ENCODE results near the gene FAM168B. TPM values are rescaled to one million over a fixed set of nuclear protein-coding genes. Genes with fewer than 3 reads are reported as not detected.
A peak's percentile ranks its signal among the peaks of the same experiment; 100 is the strongest.

FAM168B gene
- total and polyA plus RNA-seq, 2 of the 13 experiments (the other 11 are each of a cell fraction or from before 2014, with no cell fraction given) = 64.5 to 113 TPM

GRCh38 chr2:131036696-131037397 lies 56.4 kb downstream of the FAM168B start:
- no peak overlapping the region for H2AFZ ChIP-seq (ENCODE audit: low read length)
- 0 out of 2 replicates have a peak, but pooled peaks cover 5% of the 10 kb centered on the region for H3K4me1 ChIP-seq (ENCODE audit: insufficient read depth, low read length)
- peaks cover 15 to 49% of the 10 kb centered on the region in 2 experiments for H3K27me3 ChIP-seq (ENCODE audit: control insufficient read depth in 1 of 2, insufficient read depth in 2 of 2, low read length in 2 of 2)
- ChIA-PET CTCF (ENCODE audit: low intra/inter-chr PET ratio, low total read pairs) (no interaction called here), POLR2A (no interaction called here)
- H3K79me2 ChIP-seq (ENCODE audit: insufficient read depth, low read length) = no peaks in the 10 kb centered on the region
- H3K9ac ChIP-seq (ENCODE audit: insufficient read depth, low read depth, low read length) = no peak overlapping the region
- intact Hi-C loops (cut with micrococcal nuclease; ENCODE audit: unreplicated experiment) = no loop called here
- no peak for FAIRE-seq
- no peak for DNase-seq (ENCODE audit: low spot score)
- TF ChIP-seq TOPORS (CRISPR knock-in tag; IDR thresholded peaks at IDR 0.05) (no peak), KLF16 (CRISPR knock-in tag; IDR thresholded peaks at IDR 0.05) (no peak), ZNF484 (CRISPR knock-in tag; IDR thresholded peaks at IDR 0.05; ENCODE audit: borderline replicate concordance, low read depth) (no peak), ZNF296 (CRISPR knock-in tag; conservative IDR thresholded peaks at IDR 0.05) (no peak), ZNF138 (CRISPR knock-in tag; IDR thresholded peaks at IDR 0.05; ENCODE audit: low read depth) (no peak), ZNF737 (CRISPR knock-in tag; IDR thresholded peaks at IDR 0.05; ENCODE audit: borderline replicate concordance) (no peak)
- H3K4me2 ChIP-seq (ENCODE audit: low read depth, low read length) = no peak overlapping the region
- BruUV-seq (replicated peaks) = no TSS peak
- H4K20me1 ChIP-seq (ENCODE audit: insufficient read depth, low read length) = no peaks in the 10 kb centered on the region
- in situ Hi-C loops (cut with HindIII; ENCODE audit: extremely low pct_ligation_motif_present, low pct_unique_long_range_greater_than_20kb) = no loop called here
- ATAC-seq = peak; percentile 1
- 34% methylated on average over 5 of the region's 11 CpGs for WGBS (ENCODE audit: low lambda C conversion rate)
- H3K36me3 ChIP-seq (replicated peaks in 1 of 2; ENCODE audit: control insufficient read depth in 1 of 2, insufficient read depth in 2 of 2, low read length in 2 of 2) = no peaks in the 10 kb centered on the region
- no peaks in the 10 kb centered on the region for H3K9me3 ChIP-seq (ENCODE audit: low read length)
- H3K4me3 ChIP-seq (replicated peaks in 1 of 3; ENCODE audit: insufficient read depth in 1 of 3, low read depth in 2 of 3, low read length in 3 of 3) = no peak overlapping the region
- no peak overlapping the region for H3K27ac ChIP-seq (ENCODE audit: extremely low read length, insufficient read depth, low read length)

- H3K4me3 ChIP-seq (replicated peaks in 1 of 3; ENCODE audit: insufficient read depth in 1 of 3, low read depth in 2 of 3, low read length in 3 of 3) = no peak overlapping the region
- no peaks in the 10 kb centered on the region for H3K9me3 ChIP-seq (ENCODE audit: low read length)
- intact Hi-C loops (cut with micrococcal nuclease; ENCODE audit: unreplicated experiment) (no loop called here), in situ Hi-C loops (cut with HindIII; ENCODE audit: extremely low pct_ligation_motif_present, low pct_unique_long_range_greater_than_20kb) (no loop called here)
- no peak overlapping the region for H2AFZ ChIP-seq (ENCODE audit: low read length)
- ChIA-PET POLR2A (no interaction called here), CTCF (ENCODE audit: low intra/inter-chr PET ratio, low total read pairs) (no interaction called here)
- no peaks in the 10 kb centered on the region for H3K79me2 ChIP-seq (ENCODE audit: insufficient read depth, low read length)
- no peak overlapping the region for H3K9ac ChIP-seq (ENCODE audit: insufficient read depth, low read depth, low read length)
- H3K36me3 ChIP-seq (replicated peaks in 1 of 2; ENCODE audit: control insufficient read depth in 1 of 2, insufficient read depth in 2 of 2, low read length in 2 of 2) = no peaks in the 10 kb centered on the region
- H4K20me1 ChIP-seq (ENCODE audit: insufficient read depth, low read length) = no peaks in the 10 kb centered on the region
- ATAC-seq = no peak
- H3K27me3 ChIP-seq (ENCODE audit: control insufficient read depth in 1 of 2, insufficient read depth in 2 of 2, low read length in 2 of 2) = peaks cover 15 to 55% of the 10 kb centered on the region in 2 experiments
- H3K27ac ChIP-seq (ENCODE audit: extremely low read length, insufficient read depth, low read length) = no peak overlapping the region
- H3K4me1 ChIP-seq (ENCODE audit: insufficient read depth, low read length) = 0 out of 2 replicates have a peak, but pooled peaks cover 5% of the 10 kb centered on the region
- 4% methylated on average over 6 of the region's 6 CpGs for WGBS (ENCODE audit: low lambda C conversion rate)
- H3K4me2 ChIP-seq (ENCODE audit: low read depth, low read length) = no peak overlapping the region
- BruUV-seq (replicated peaks) = no TSS peak
- no peak for DNase-seq (ENCODE audit: low spot score)
- FAIRE-seq = no peak
- TF ChIP-seq HNF1B (CRISPR knock-in tag; IDR thresholded peaks at IDR 0.05) (no peak), HBP1 (CRISPR knock-in tag; IDR thresholded peaks at IDR 0.05; ENCODE audit: low read depth) (no peak), ZNF296 (CRISPR knock-in tag; conservative IDR thresholded peaks at IDR 0.05) (no peak), ZFP91 (CRISPR knock-in tag; IDR thresholded peaks at IDR 0.05; ENCODE audit: borderline replicate concordance) (no peak), ZBTB2 (CRISPR knock-in tag; IDR thresholded peaks at IDR 0.05; ENCODE audit: low read depth) (no peak), AGO2 (optimal IDR thresholded peaks at IDR 0.05; ENCODE audit: low read depth, low read length) (no peak)
Measured at GRCh38 chr2:131036269-131036668, 57.0 kb downstream of the FAM168B start.

Measured in HepG2 (cell line).